Memory B cell (primary cell): ENCODE results near the gene PRKCA.

ENCODE experiments used
- ATAC-seq: fragments of 150-1000 bp; cut with Tn5 transposase; 2 replicates; pipeline ENCODE4 v1.10.0; 2021; ENCODE audit warnings: low read depth, mild to moderate bottlenecking, moderate library complexity
- DNase-seq, 2 donors: peaks; one replicate each; pipeline ENCODE4 v3.0.0; 2022; ENCODE audit warnings: low spot score in 2 of 2
- H3K27ac Mint-ChIP-seq: one replicate; pipeline ENCODE4 v1.8.0; 2022; ENCODE audit warnings: mild to moderate bottlenecking, moderate library complexity, mixed read lengths
- H3K27me3 Mint-ChIP-seq: one replicate; pipeline ENCODE4 v1.8.0; 2022; ENCODE audit warnings: mixed read lengths
- H3K36me3 Mint-ChIP-seq: one replicate; pipeline ENCODE4 v1.8.0; 2022; ENCODE audit warnings: mild to moderate bottlenecking, mixed read lengths
- H3K4me1 Mint-ChIP-seq: one replicate; pipeline ENCODE4 v1.8.0; 2022; ENCODE audit warnings: mixed read lengths
- H3K4me3 Mint-ChIP-seq: one replicate; pipeline ENCODE4 v1.8.0; 2022; ENCODE audit warnings: mild to moderate bottlenecking, moderate library complexity, mixed read lengths
- H3K9me3 Mint-ChIP-seq: one replicate; pipeline ENCODE4 v1.8.0; 2022; ENCODE audit warnings: mixed read lengths

Gene PRKCA

DNA sequence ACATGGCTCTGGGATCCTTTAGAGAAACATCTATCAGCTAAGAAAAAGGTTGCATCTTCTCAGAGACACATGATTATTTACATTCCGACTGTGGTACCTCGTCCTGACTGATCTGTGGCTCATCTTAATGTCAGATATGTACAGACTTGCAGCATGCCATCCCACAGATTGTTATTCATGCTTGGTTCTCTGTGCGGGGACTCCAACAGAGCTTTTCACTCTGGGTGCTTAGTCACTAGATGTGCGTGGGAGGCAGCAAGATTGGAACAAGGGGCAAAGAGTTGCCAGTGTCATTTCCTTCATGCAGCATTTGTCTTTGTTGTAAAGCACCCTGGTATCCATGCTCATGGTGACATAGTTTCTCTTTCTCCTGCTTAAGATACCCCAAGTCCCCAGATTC lies 353.4 kb downstream of the PRKCA start:
- Mint-ChIP-seq H3K36me3 (no peaks in the 10 kb centered on the region), H3K4me3 (no peak overlapping the region), H3K27ac (no peak overlapping the region), H3K4me1 (no peaks in the 10 kb centered on the region), H3K27me3 (peaks cover 1% of the 10 kb centered on the region), H3K9me3 (no peaks in the 10 kb centered on the region)
- ATAC-seq (no peak), DNase-seq (no peak)

DNA sequence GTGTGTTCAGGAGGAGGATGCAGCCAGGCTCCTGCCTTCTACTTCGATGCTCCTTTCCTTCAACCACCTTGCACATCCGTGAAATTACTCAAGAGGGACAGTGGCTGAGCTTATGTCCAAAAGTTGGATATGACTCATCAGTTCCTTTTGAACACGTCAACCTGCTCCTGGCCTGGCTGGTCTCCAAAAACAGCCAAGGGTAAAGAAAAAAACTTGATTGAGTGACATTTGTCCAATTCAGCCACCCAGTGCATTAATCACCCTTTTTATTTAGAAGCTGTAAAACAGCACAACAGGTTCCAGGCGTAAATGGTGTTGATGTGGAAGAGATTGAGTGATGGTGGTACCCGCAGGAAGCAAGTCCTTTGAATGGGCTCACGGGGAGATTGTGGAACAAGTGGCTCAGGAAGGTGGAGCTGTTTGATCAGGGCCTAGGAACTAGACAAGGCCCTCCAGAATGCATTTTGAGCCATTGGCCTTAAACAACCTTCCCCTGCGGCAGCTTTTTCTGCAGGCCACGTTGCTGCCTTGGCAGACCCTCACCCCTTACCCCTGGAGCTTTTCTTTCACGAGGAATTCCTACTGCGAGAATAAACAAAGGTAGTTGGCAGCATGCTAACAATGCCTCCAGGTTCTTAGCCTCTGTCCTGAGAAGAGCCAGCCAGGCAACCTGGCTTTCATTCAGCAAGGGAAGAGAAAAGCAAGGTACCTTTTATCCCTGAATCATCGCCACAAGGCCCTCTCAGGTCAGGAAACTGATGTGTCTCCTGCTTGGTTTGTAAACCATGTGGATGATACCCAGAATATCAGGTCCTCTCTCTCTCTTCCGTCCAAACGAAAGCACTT lies 359.2 kb downstream of the PRKCA start:
- Mint-ChIP-seq H3K9me3 (no peaks in the 10 kb centered on the region), H3K27ac (no peak overlapping the region), H3K27me3 (peaks cover 3% of the 10 kb centered on the region), H3K36me3 (no peaks in the 10 kb centered on the region), H3K4me3 (no peak overlapping the region), H3K4me1 (no peaks in the 10 kb centered on the region)
- DNase-seq (no peak), ATAC-seq (no peak)

DNA sequence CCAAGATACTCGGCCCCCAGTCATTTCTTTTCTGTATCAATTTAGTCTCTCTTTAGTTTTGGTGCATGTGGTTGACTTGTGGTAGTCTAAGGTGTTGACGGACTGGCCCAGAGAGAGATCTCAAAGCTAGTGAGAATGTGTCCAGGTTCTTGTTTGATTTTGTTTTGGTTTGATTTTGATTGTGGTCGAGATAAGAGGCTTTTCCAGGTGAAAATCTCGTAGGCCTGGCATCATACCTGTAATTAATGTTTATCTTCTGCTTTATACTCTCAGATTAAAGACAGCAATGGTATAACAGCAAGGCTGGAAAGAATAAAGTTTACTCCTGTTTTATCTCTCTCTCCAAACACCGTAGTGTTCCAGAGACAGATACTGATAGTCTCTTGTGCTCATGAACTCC lies 360.1 kb downstream of the PRKCA start:
- no peak overlapping the region for H3K4me3 Mint-ChIP-seq
- ATAC-seq (no peak), DNase-seq (no peak)
- H3K27me3 Mint-ChIP-seq: peaks cover 6% of the 10 kb centered on the region
- no peaks in the 10 kb centered on the region for H3K4me1 Mint-ChIP-seq
- no peaks in the 10 kb centered on the region for H3K9me3 Mint-ChIP-seq
- no peaks in the 10 kb centered on the region for H3K36me3 Mint-ChIP-seq
- H3K27ac Mint-ChIP-seq: no peak overlapping the region

DNA sequence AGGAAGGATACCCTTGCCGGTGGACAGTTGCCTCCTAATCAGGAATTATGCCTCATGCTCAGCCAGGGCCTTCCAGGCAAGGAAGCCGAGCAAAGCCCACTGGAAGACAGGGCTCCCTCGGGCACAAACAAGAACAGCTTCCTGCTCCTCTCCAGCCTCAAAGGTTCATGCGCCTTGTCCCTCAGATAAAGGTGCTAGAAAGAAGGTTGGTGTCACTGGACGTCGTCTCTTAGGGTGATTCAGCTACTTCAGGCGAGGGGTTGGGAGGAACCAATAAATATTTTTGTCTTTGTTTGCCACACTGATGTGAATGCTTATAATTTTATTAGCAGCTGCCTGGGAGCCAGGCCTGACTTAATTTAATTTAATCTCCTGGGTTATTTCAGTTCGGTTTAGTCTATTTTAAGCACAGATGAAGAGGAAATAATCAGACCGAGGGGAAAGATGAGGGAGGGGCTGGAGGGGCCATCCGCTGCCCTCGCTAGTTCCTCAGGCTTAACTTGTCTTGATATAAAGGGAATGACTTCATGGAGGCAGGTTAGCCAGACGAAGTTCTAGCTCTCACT lies 360.7 kb downstream of the PRKCA start:
- Mint-ChIP-seq H3K4me1 (no peaks in the 10 kb centered on the region), H3K36me3 (no peaks in the 10 kb centered on the region), H3K27me3 (peaks cover 4% of the 10 kb centered on the region), H3K27ac (no peak overlapping the region), H3K4me3 (no peak overlapping the region), H3K9me3 (no peaks in the 10 kb centered on the region)
- DNase-seq (no peak), ATAC-seq (no peak)

- no peaks in the 10 kb centered on the region for H3K9me3 Mint-ChIP-seq
- peaks cover 4% of the 10 kb centered on the region for H3K27me3 Mint-ChIP-seq
- H3K4me3 Mint-ChIP-seq: no peak overlapping the region
- no peak for ATAC-seq
- DNase-seq: no peak
- no peak overlapping the region for H3K27ac Mint-ChIP-seq
- no peaks in the 10 kb centered on the region for H3K36me3 Mint-ChIP-seq
- no peaks in the 10 kb centered on the region for H3K4me1 Mint-ChIP-seq
These were observed 361.9 kb downstream of the PRKCA start for GRCh38 chr17:66664336-66664735.

DNA sequence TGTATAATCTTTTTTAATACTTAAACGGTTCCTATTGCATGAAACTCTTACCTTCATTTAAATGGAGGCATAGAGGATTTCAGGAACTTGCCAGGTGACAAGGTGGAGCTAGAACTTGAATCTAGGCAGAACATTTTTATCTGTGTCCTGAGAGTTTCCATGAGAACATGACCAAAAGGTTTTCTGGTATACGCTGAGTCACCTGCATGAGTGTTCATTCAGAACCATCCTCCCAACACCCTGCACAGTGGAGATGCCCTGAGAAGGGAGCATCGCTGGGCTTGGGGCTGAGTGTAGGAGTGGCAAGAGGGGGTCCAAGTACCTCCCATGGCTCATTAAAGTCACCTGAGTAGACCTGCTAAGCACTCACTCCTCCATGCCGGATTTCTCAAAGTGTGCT lies 362.8 kb downstream of the PRKCA start:
- no peaks in the 10 kb centered on the region for H3K9me3 Mint-ChIP-seq
- no peak overlapping the region for H3K4me3 Mint-ChIP-seq
- DNase-seq (no peak), ATAC-seq (no peak)
- H3K27ac Mint-ChIP-seq: no peak overlapping the region
- no peaks in the 10 kb centered on the region for H3K4me1 Mint-ChIP-seq
- H3K36me3 Mint-ChIP-seq: no peaks in the 10 kb centered on the region
- peaks cover 4% of the 10 kb centered on the region for H3K27me3 Mint-ChIP-seq

DNA sequence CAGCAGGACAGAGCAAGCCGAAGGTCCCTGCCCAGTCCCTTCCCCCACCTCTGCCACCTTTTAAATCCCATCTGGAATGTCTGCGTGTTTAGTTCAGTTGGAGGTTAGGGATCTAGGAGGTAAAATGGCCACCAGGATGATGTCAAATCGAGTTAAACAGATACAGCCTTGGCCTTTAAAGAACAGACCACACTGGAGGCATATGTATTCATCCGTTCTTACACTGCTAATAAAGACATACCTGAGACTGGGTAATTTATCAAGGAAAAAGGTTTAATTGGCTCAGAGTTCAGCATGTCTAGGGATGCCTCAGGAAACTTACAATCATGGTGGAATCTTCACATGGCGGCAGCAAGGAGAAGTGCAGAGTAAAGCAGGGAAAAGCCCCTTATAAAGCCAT lies 364.7 kb downstream of the PRKCA start:
- no peaks in the 10 kb centered on the region for H3K4me1 Mint-ChIP-seq
- peaks cover 4% of the 10 kb centered on the region for H3K27me3 Mint-ChIP-seq
- H3K36me3 Mint-ChIP-seq: no peaks in the 10 kb centered on the region
- DNase-seq: no peak
- ATAC-seq: no peak
- H3K9me3 Mint-ChIP-seq: no peaks in the 10 kb centered on the region
- no peak overlapping the region for H3K4me3 Mint-ChIP-seq
- H3K27ac Mint-ChIP-seq: no peak overlapping the region

DNA sequence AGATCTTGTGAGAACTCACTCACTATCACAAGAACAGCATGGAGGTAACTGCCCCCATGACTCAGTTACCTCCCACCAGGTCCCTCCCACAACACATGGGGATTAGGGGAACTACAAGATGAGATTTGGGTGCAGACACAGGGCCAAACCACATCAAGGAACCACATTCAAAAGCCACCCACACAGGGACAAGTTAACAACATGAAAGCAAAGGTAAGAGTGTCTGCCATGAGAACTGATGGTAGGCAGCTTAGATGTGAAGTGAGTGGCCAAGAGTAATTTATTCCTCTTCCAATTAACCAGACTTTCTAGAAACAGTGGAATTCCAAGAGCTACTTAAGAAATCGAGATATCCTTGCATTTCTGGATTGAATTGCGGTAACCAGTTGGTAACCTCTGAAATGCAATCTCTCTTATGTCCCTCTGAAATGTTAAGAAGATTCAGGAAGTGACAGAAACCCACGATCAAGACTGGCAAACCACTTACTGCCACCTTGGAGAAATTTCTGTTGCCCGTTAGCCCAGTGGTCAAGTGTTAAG lies 365.1 kb downstream of the PRKCA start:
- Mint-ChIP-seq H3K36me3 (no peaks in the 10 kb centered on the region), H3K27me3 (peaks cover 4% of the 10 kb centered on the region), H3K9me3 (no peaks in the 10 kb centered on the region), H3K4me1 (no peaks in the 10 kb centered on the region), H3K4me3 (no peak overlapping the region), H3K27ac (no peak overlapping the region)
- DNase-seq (no peak), ATAC-seq (no peak)

DNA sequence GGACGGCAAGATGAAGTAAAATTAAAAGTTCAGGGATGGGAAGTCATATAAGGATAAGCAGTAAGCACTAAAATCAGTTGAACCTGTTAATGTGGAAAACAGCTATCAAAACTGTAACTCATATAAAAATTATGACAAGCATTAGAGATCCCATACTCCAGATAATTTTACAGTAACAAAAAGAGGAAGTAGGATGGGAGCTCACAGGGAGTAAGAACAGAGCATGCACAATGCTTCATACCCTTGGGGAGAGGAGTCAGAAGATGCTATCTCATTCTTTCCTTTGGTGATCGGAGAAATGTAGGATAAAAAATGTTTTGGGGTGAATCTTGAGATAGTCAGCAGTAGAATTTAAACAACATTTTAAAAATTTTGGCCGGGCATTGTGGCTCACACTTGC lies 367.8 kb downstream of the PRKCA start:
- peaks cover 4% of the 10 kb centered on the region for H3K4me1 Mint-ChIP-seq
- ATAC-seq (no peak), DNase-seq (no peak)
- H3K4me3 Mint-ChIP-seq: no peak overlapping the region
- H3K27me3 Mint-ChIP-seq: peaks cover 4% of the 10 kb centered on the region
- no peak overlapping the region for H3K27ac Mint-ChIP-seq
- no peaks in the 10 kb centered on the region for H3K9me3 Mint-ChIP-seq
- no peaks in the 10 kb centered on the region for H3K36me3 Mint-ChIP-seq

DNA sequence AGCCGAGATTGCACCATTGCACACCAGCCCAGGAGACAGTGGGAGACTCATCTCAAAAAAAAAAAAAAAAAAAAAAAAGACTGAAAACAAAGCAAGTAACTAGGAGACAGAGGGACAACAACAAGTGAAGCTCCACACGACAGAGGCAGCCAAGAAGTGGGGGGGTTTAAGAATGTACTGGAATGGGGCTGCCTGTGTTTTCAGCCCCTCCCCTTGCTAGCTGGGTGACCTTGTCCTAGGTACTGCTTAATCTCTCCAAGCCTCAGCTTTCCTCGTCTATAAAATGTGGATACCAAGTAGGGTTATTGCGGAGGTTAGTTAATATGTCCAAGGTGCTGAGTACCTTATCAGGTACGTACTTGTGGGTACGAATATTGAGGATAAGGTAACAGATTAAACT lies 368.7 kb downstream of the PRKCA start:
- Mint-ChIP-seq H3K4me1 (peaks cover 4% of the 10 kb centered on the region), H3K4me3 (no peak overlapping the region)

DNA sequence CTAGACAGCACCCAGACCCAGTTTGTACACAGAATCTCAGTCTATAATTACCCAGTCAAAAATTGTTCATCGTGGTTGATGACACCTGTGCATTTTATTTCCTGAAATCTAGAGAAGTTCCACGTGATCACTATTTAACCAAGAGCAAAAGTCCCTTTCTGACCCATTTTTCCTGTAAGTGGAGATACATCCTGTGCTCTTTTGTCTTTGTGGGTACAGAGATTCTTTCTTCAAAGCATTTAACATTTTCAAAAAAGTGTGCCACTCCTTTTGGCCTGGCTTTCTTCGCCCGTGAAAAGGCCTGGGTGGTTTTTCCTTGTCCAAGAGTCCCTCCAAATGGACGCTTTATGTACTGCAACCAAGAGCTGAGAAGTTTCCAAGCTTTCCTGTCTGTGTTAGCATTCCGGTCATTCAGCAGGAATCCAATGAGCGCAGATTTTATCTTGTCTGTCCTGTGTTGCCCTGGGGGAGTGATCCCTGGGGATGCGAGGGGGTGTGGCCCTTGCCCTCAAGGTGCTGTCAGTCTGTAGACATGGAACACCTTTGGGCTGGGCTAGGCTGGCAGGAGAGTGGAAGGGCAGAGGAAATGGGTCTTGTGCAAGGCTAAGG lies 371.4 kb downstream of the PRKCA start:
- no peaks in the 10 kb centered on the region for H3K27me3 Mint-ChIP-seq
- H3K4me3 Mint-ChIP-seq: no peak overlapping the region
- DNase-seq: no peak
- ATAC-seq: no peak
- peaks cover 4% of the 10 kb centered on the region for H3K4me1 Mint-ChIP-seq
- H3K9me3 Mint-ChIP-seq: peaks cover 4% of the 10 kb centered on the region
- no peak overlapping the region for H3K27ac Mint-ChIP-seq
- no peaks in the 10 kb centered on the region for H3K36me3 Mint-ChIP-seq

More for the DNA sequence above, 368.7 kb downstream of the PRKCA start:
- H3K36me3 Mint-ChIP-seq: no peaks in the 10 kb centered on the region
- DNase-seq: no peak
- H3K27ac Mint-ChIP-seq: no peak overlapping the region
- no peaks in the 10 kb centered on the region for H3K9me3 Mint-ChIP-seq
- H3K27me3 Mint-ChIP-seq: peaks cover 4% of the 10 kb centered on the region
- ATAC-seq: no peak

- Mint-ChIP-seq H3K27me3 (no peaks in the 10 kb centered on the region), H3K36me3 (no peaks in the 10 kb centered on the region), H3K27ac (no peak overlapping the region), H3K9me3 (peaks cover 4% of the 10 kb centered on the region), H3K4me3 (no peak overlapping the region), H3K4me1 (peaks cover 4% of the 10 kb centered on the region)
- DNase-seq: no peak
- ATAC-seq: no peak
These were observed 373.0 kb downstream of the PRKCA start for GRCh38 chr17:66675273-66675990.

DNA sequence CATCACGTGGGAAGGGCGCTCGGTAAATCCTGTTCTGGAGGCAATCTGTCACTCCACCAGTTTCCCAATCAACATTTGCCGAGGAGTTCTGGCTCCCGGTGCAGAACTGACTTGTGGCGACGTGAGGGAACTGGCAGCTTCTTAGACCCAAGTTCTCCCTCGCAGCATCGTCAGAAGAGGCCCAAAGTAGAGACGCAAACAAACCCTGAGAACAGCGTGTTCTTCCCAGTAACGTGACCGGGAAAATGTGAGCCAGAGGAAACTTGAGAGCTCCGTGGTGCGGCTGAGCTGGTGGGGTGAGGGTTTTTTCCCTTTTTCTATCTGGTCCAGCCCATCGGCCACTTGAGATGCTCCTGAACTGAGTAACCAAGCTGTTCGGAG lies 373.6 kb downstream of the PRKCA start:
- no peak overlapping the region for H3K4me3 Mint-ChIP-seq
- peaks cover 4% of the 10 kb centered on the region for H3K4me1 Mint-ChIP-seq
- H3K9me3 Mint-ChIP-seq: peaks cover 4% of the 10 kb centered on the region
- no peak for DNase-seq
- ATAC-seq: no peak
- H3K27ac Mint-ChIP-seq: no peak overlapping the region
- H3K36me3 Mint-ChIP-seq: no peaks in the 10 kb centered on the region
- H3K27me3 Mint-ChIP-seq: no peaks in the 10 kb centered on the region

- no peak for DNase-seq
- peaks cover 4% of the 10 kb centered on the region for H3K9me3 Mint-ChIP-seq
- no peaks in the 10 kb centered on the region for H3K36me3 Mint-ChIP-seq
- H3K27ac Mint-ChIP-seq: no peak overlapping the region
- H3K4me3 Mint-ChIP-seq: no peak overlapping the region
- H3K27me3 Mint-ChIP-seq: no peaks in the 10 kb centered on the region
- no peak for ATAC-seq
- H3K4me1 Mint-ChIP-seq: peaks cover 4% of the 10 kb centered on the region
These were observed 374.0 kb downstream of the PRKCA start for GRCh38 chr17:66676421-66676820.
